ENCODE results near the gene DZIP3.
"Not testable (repeated sequence)": the region's sequence is repeated elsewhere in the genome, so short reads cannot be mapped to it uniquely, and the experiment has no call there.

Gene DZIP3

GRCh38 chr3:108599677-108600409 lies 10.3 kb downstream of the DZIP3 start:
- no peak for DNase-seq

GRCh38 chr3:108602249-108602934 lies 12.9 kb downstream of the DZIP3 start:
- DNase-seq = no peak

GRCh38 chr3:108602935-108603294 lies 13.4 kb downstream of the DZIP3 start:
- no peak for DNase-seq

DNA sequence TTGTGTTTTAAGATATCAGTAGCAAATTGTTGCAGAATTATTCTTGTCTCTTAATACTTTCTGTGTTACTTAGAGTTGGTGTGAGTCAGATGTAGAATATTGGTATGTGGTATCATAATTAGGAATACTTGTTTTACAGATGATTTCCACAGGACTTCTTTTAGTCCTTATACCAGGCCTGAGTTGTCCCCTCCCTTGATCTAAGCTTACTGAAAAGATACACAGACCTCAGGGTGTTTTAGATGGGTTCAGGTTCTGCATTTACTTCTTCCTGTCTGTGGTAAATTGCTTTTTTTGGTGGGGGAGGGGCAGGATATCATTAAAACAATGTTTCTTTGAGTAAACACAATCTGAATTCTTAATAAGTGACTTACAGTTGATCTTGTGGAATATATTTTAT lies 14.2 kb downstream of the DZIP3 start:
- DNase-seq = no peak

DNA sequence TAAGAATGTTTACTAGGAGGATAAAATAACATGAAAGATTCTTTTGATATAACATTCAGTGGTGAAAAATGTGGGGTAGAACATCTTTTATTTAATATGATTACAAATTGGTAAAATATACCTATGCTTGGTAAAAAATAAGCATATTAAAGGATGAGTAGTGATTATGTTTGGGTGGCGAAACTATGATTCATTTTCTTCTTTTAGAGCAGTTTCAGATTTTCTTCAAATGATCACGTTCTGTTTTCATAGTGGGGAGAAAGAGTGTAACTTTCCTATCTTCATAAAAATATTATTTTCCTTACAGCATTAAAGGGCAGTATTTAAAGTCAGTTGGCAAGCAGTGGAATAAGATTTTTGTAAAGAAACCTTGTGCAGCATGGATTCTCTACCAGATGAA lies 15.5 kb downstream of the DZIP3 start:
- DNase-seq = no peak

DNA sequence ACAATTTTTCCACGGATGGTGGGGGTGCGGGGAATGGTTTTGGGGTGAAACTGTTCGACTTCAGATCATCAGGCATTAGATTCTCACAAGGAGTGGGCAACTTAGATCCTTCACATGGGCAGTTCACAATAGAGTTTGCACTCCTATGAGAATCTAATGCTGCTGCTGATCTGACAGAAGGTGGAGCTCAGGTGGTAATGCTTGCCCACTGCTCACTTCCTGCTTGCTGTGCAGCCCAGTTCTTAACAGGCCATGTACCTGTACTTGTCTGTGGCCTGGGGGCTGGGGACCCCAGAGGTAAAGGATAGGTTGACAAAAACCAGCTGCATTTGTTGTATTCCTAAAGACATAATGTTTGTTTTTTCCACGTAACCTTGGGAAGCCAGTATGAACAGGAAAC lies 16.0 kb downstream of the DZIP3 start:
- no peak for DNase-seq

DNA sequence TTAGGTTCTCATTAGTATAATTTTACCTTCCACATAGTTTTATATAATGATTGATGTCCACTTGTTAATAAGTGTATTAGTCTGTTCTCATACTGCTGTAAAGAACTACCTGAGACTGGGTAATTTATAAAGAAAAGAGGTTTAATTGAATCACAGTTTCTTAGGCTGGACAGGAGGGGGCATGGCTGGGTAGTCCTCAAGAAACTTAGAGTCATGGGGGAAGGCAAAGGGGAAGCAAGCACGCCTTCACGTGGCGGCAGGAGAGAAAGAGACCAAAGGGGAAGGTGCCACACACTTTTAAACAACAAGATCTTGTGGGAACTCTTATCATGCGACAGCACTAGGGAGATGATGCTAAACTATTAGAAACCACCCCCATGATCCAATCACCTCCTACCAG lies 19.2 kb downstream of the DZIP3 start:
- DNase-seq = no peak

GRCh38 chr3:108610651-108611050 lies 21.1 kb downstream of the DZIP3 start:
- no peak for DNase-seq

GRCh38 chr3:108616090-108616489 lies 26.6 kb downstream of the DZIP3 start:
- not testable (repeated sequence) for DNase-seq

DNA sequence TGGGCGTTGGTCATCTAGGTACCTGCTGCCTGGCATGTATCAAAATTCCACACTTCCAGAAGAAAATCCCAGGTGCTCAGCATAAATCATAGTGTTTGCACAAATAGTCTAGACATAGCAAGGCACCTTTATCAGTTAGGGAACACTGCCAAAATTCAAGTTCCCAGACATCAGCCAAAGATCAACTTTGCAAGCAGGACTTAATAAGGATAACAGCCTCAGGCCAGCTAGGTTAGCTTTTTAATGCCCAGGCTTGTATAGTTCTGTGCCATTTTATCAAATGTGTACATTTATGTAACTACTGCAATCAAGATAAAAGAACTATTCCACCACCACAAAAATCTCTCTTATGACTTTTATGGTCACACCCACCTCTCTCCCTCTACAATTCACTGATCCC lies 30.7 kb downstream of the DZIP3 start:
- no peak for DNase-seq

- DNase-seq = no peak
Observed at GRCh38 chr3:108623504-108623903, 34.0 kb downstream of the DZIP3 start.

DNA sequence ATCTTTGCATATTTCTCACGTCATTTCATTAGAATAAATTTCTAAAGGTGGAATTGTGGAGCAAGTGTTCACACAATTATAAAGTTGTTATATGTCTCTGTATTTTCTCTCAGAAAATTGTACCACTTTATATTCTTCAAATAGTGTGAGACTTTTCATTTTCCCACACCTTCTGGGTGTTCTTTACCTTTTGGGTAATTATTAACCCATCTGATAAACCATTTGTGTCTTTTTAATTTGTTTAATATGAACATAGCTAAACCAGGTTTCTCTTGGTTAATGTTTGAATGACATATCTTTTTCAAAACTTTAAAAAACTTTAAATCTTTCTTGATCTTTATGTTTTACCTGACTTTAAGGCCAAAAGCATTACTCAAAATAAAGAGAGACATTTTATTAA lies 40.5 kb downstream of the DZIP3 start:
- no peak for DNase-seq

- no peak for DNase-seq
Observed at GRCh38 chr3:108642526-108642925, 53.0 kb downstream of the DZIP3 start.

- DNase-seq = no peak
Observed at GRCh38 chr3:108645364-108645763, 55.8 kb downstream of the DZIP3 start.

DNA sequence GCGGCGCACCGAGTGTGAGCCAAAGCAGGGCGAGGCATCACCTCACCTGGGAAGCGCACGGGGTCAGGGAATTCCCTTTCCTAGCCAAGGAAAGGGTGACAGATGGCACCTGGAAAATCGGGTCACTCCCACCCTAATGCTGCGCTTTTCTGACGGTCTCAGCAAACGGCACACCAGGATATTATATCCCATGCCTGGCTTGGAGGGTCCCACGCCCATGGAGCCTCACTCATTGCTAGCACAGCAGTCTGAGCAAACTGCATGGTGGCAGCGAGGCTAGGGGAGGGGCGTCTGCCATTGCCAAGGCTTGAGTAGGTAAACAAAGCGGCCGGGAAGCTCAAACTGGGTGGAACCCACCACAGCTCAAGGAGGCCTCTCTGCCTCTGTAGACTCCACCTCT lies 66.1 kb downstream of the DZIP3 start:
- not testable (repeated sequence) for DNase-seq

- no peak for DNase-seq
Observed at GRCh38 chr3:108661699-108662098, 72.2 kb downstream of the DZIP3 start.

- peak; percentile 7 for DNase-seq
Observed at GRCh38 chr3:108662142-108662738, 72.7 kb downstream of the DZIP3 start.

GRCh38 chr3:108664266-108664665 lies 74.7 kb downstream of the DZIP3 start:
- DNase-seq = no peak

GRCh38 chr3:108667312-108667711 lies 77.8 kb downstream of the DZIP3 start:
- DNase-seq = no peak

DNA sequence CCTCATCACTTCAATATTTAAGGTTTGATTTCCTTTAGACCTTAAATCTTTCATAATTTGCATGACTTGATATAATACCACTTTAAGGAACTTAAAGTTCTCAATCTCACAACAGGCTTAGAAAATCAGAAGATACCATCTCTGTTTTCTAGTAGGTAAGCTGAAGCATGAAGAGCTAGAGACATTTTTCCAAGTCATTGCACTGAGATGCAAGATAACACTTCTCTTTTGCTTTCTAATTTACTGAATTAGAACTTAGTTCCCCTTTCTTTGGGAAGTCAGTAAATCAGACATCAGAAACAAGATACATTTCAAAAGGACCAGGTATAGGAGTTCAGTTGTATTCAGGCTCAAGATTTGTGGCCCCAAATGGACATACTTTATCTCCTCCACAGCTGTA lies 79.7 kb downstream of the DZIP3 start:
- DNase-seq = no peak

GRCh38 chr3:108672701-108673100 lies 83.2 kb downstream of the DZIP3 start:
- DNase-seq = no peak

- DNase-seq = no peak
Observed at GRCh38 chr3:108673988-108674661, 84.6 kb downstream of the DZIP3 start.

DNA sequence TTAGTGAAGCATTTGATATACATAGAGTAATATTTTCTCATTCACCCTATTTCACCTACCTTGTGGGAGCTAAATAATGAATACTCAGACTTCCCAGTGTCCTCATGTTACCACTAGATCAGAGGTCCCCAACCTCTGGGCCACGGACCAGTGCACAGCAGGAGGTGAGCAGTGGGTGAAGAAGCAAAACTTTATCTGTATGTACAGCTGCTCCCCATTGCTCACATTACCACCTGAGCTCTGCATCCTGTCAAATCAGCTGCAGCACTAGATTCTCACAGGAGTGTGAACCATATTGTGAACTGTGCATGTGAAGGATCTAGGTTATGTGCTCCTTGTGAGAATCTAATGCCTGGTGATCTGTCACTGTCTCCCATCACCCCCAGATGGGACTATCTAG lies 88.3 kb downstream of the DZIP3 start:
- no peak for DNase-seq
